Activated naive CD4-positive, alpha-beta T cell treated with anti-CD3 and anti-CD28 coated beads for 36 hours (primary cell): ENCODE results near the gene SIRT2. TPM values are rescaled to one million over a fixed set of nuclear protein-coding genes. Genes with fewer than 3 reads are reported as not detected.

Experiments
- total RNA-seq, 2 experiments: library from RNA; stranded (reverse); gene quantifications; one replicate each; pipeline ENCODE4 v1.2.3, GENCODE V29; 2021

SIRT2 gene
- total RNA-seq, 2 experiments from 2014 or later: 18.2 to 19.6 TPM

Other genes starting within 250 kb of the SIRT2 start
- gene CAPN12, start 155.1 kb downstream of the SIRT2 start, total RNA-seq: 1 to 10 TPM; 1.9 to 2.2 TPM
- not detected for gene LGALS7, start 126.1 kb downstream of the SIRT2 start, total RNA-seq
- not detected for gene LGALS7B, start 110.4 kb downstream of the SIRT2 start, total RNA-seq
- not detected for gene LGALS4, start 86.7 kb downstream of the SIRT2 start, total RNA-seq
- 100 to 1,000 TPM; 137 to 145 TPM for gene ECH1, start 67.8 kb downstream of the SIRT2 start, total RNA-seq
- 100 to 1,000 TPM; 777 to 829 TPM for gene HNRNPL, start 49.6 kb downstream of the SIRT2 start, total RNA-seq
- 100 to 1,000 TPM; 107 to 117 TPM for gene RINL, start 21.3 kb downstream of the SIRT2 start, total RNA-seq
- gene NFKBIB, start 351 bp upstream of the SIRT2 start, total RNA-seq: 10 to 100 TPM; 47.2 to 52.7 TPM
- gene CCER2, start 12.6 kb upstream of the SIRT2 start, total RNA-seq: under 1 TPM; 0.26 to 0.44 TPM
- 10 to 100 TPM; 43.6 to 52.6 TPM for gene SARS2, start 31.1 kb upstream of the SIRT2 start, total RNA-seq
- 10 to 100 TPM; 49.0 to 56.0 TPM for gene MRPS12, start 31.3 kb upstream of the SIRT2 start, total RNA-seq
- under 1 TPM in 1 of 2 experiments, not detected in 1; 0.07 TPM for gene FBXO17, start 76.1 kb upstream of the SIRT2 start, total RNA-seq
- gene FBXO27, start 132.9 kb upstream of the SIRT2 start, total RNA-seq: 1 to 10 TPM; 1.0 to 1.8 TPM
- not detected for gene ACP7, start 184.8 kb upstream of the SIRT2 start, total RNA-seq
- 10 to 100 TPM; 16.9 to 18.1 TPM for gene PAK4, start 226.2 kb upstream of the SIRT2 start, total RNA-seq